Kidney (tissue), 14 donors: ENCODE data around the gene PDE4D. TPM values are rescaled to one million over a fixed set of nuclear protein-coding genes. Genes with fewer than 3 reads are reported as not detected.

Experiments
- DNase-seq, 5 donors: peaks; one replicate each; pipeline ENCODE4 v3.0.0-alpha.2; 2013 to 2020
- FAIRE-seq: peaks from 2 replicates; lab custom pipeline; 2012; peaks lifted over from hg19 to GRCh38; lab: Jason Lieb, UNC
- H3K27ac ChIP-seq, 2 donors: one replicate each; pipeline ENCODE4 v1.7.0; 2013; ENCODE audit warnings: low read depth in 2 of 2, low read length in 2 of 2, inconsistent platforms in 1 of 2
- H3K27me3 ChIP-seq: one replicate; pipeline ENCODE4 v1.7.1; 2013; ENCODE audit warnings: low read length, inconsistent platforms; ENCODE audit not compliant: control insufficient read depth, insufficient read depth
- H3K36me3 ChIP-seq, 3 donors: one replicate each; pipeline versions ENCODE4 v1.7.0 to v1.7.1; 2013; ENCODE audit warnings: low read length in 3 of 3, control low read depth in 1 of 3, inconsistent platforms in 1 of 3; ENCODE audit not compliant: insufficient read depth in 3 of 3, control insufficient read depth in 2 of 3
- H3K4me1 ChIP-seq, 3 donors: one replicate each; pipeline versions ENCODE4 v1.7.0 to v1.7.1; 2013; ENCODE audit warnings: low read length in 3 of 3, inconsistent platforms in 1 of 3, low read depth in 1 of 3; ENCODE audit not compliant: control insufficient read depth in 2 of 3, insufficient read depth in 2 of 3
- H3K4me3 ChIP-seq, 3 donors: one replicate each; pipeline versions ENCODE4 v1.7.0 to v1.8.1; 2013; ENCODE audit warnings: low read length in 3 of 3, control low read depth in 1 of 3, inconsistent platforms in 1 of 3
- H3K9ac ChIP-seq, 3 donors: one replicate each; pipeline versions ENCODE4 v1.7.0 to v1.7.1; 2013; ENCODE audit warnings: low read length in 3 of 3, control low read depth in 1 of 3, inconsistent platforms in 1 of 3
- H3K9me3 ChIP-seq, 3 donors: one replicate each; pipeline versions ENCODE4 v1.7.0 to v1.7.1; 2013; ENCODE audit warnings: low read length in 3 of 3, control low read depth in 1 of 3, inconsistent platforms in 1 of 3; ENCODE audit not compliant: control insufficient read depth in 2 of 3, insufficient read depth in 1 of 3
- CTCF ChIP-seq: IDR thresholded peaks from 3 replicates; pipeline ENCODE4 v1.5.1; 2012; ENCODE audit warnings: mild to moderate bottlenecking, moderate library complexity, borderline replicate concordance; ENCODE audit not compliant: insufficient read depth; ENCODE audit errors: extremely low read depth
- intact Hi-C: fragments of 100-400 bp; cut with DNase I; formaldehyde crosslinking; loops from one replicate; pipeline ENCODE4 v1.11.1; 2022
- polyA plus RNA-seq: library from polyadenylated mRNA; stranded (reverse); fragments of 350-450 nt; fragmentation: Illumina TruSeq; extraction: RNeasy Lipid Tissue Mini Kit (QIAGEN cat#74804); gene quantifications from one replicate; pipeline ENCODE4 v1.2.3, GENCODE V29; 2014; ENCODE audit warnings: low read depth, low replicate concordance; ENCODE audit not compliant: insufficient read depth
- total RNA-seq: library from RNA; stranded (reverse); fragmentation: NEBNext Ultra II Directional; extraction: Animal tissue kit (Norgen Biotek cat#: 25700); gene quantifications from one replicate; pipeline ENCODE4 v1.2.1, GENCODE V29; 2021
- donor health status: control.
- donor health status: control.
- donor health status: control.
- donor health status: control.
- donor health status: control.
- donor health status: DM: yes; HTN: yes; CAD: no.
- donor health status: Normal renal cell carcinoma (clear cell type).

Gene PDE4D
- total and polyA plus RNA-seq, 2 donors from 2014 or later, result 9.2 to 78.9 TPM

- H3K9me3 ChIP-seq, result no peaks in the 10 kb centered on the region
- no peaks in the 10 kb centered on the region for H3K27me3 ChIP-seq
- no peak overlapping the region for H3K27ac ChIP-seq
- intact Hi-C loops, result no loop called here
- no peak overlapping the region for H3K9ac ChIP-seq
- H3K4me3 ChIP-seq, result no peak overlapping the region
- no peak for TF ChIP-seq CTCF
- no peaks in the 10 kb centered on the region for H3K36me3 ChIP-seq
- H3K4me1 ChIP-seq, result no peaks in the 10 kb centered on the region
- no peak for DNase-seq
- FAIRE-seq, result no peak
These were observed 164.2 kb downstream of the PDE4D start for GRCh38 chr5:59729357-59729756.

- TF ChIP-seq CTCF, result no peak
These were observed 165.2 kb downstream of the PDE4D start for GRCh38 chr5:59728356-59728755.

GRCh38 chr5:59727186-59727585 lies 166.3 kb downstream of the PDE4D start:
- Histone ChIP-seq H3K9me3 (no peaks in the 10 kb centered on the region), H3K36me3 (no peaks in the 10 kb centered on the region), H3K9ac (no peak overlapping the region), H3K4me1 (no peaks in the 10 kb centered on the region), H3K27me3 (no peaks in the 10 kb centered on the region), H3K4me3 (no peak overlapping the region), H3K27ac (no peak overlapping the region)
- no peak for FAIRE-seq
- intact Hi-C loops, result no loop called here
- no peak for DNase-seq
- TF ChIP-seq CTCF, result no peak

More at GRCh38 chr5:59728356-59728755, 165.2 kb downstream of the PDE4D start:
- no peaks in the 10 kb centered on the region for H3K36me3 ChIP-seq
- DNase-seq (peak in 1 of 5 donors; percentile 35), FAIRE-seq (no peak)
- H3K27ac ChIP-seq, result no peak overlapping the region
- no peak overlapping the region for H3K4me3 ChIP-seq
- no peaks in the 10 kb centered on the region for H3K27me3 ChIP-seq
- no peaks in the 10 kb centered on the region for H3K4me1 ChIP-seq
- no peak overlapping the region for H3K9ac ChIP-seq
- intact Hi-C loops, result no loop called here
- H3K9me3 ChIP-seq, result no peaks in the 10 kb centered on the region

GRCh38 chr5:59725392-59725767 lies 168.1 kb downstream of the PDE4D start:
- peak in 2 of 5 donors; percentile 73 to 86 for DNase-seq
- Histone ChIP-seq H3K9ac (no peak overlapping the region), H3K9me3 (no peaks in the 10 kb centered on the region), H3K4me3 (no peak overlapping the region), H3K36me3 (no peaks in the 10 kb centered on the region), H3K27me3 (no peaks in the 10 kb centered on the region), H3K4me1 (no peaks in the 10 kb centered on the region), H3K27ac (no peak overlapping the region)
- intact Hi-C loops, result no loop called here
- FAIRE-seq, result peak; percentile 57
- no peak for TF ChIP-seq CTCF
